Measurements from ENCODE around the gene CD6.

The CD6 gene

GRCh38 chr11:60924906-60925853 is 46.3 kb upstream of the CD6 start:
- no peak for TF ChIP-seq CTCF (IDR thresholded peaks at IDR 0.05)

GRCh38 chr11:60925868-60926267 is 45.6 kb upstream of the CD6 start:
- no peak for TF ChIP-seq CTCF (IDR thresholded peaks at IDR 0.05)

- no peak for TF ChIP-seq CTCF (IDR thresholded peaks at IDR 0.05)
Observed at GRCh38 chr11:60926500-60926899, 45.0 kb upstream of the CD6 start.

DNA sequence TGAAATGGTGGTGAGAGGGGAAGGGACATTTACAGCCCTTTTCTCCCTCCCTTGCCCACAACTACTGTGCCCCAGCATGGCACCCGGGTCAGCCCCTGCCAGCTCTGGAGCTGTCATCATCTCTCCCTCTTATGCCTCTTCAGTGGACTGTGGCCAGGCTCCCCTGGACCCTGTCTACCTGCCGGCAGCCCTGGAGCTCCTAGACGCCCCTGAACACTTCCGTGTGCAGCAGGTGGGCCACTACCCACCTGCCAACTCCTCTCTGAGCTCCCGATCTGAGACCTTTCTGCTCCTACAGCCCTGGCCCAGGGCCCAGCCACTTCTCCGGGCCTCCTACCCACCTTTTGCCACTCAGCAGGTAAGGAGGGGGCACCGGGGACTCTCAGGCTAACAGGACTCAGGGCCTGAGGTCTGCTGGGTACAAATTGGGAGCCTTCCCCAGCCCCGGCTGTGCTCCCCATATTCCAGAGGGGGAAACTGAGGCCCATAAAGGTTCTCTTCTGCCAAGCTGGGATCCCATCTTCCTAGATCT is 44.4 kb upstream of the CD6 start:
- TF ChIP-seq CTCF (IDR thresholded peaks at IDR 0.05) = no peak

DNA sequence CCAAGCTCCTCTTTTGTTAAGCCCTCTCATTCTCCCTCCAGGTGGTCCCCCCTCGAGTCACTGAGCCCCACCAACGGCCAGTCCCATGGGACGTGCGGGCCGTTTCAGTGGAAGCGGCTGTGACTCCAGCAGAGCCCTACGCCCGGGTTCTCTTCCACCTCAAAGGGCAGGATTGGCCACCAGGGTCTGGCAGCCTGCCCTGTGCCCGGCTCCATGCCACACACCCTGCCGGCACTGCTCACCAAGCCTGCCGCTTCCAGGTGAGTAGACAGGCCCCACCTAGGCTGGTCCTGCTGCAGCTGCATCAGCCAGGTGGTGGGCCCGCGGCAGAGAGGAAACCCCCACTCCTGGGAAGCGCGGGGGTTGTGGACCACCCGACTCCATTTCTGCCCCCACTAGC is 43.9 kb upstream of the CD6 start:
- TF ChIP-seq CTCF (IDR thresholded peaks at IDR 0.05) = no peak

GRCh38 chr11:60928563-60929001 is 42.9 kb upstream of the CD6 start:
- TF ChIP-seq CTCF (IDR thresholded peaks at IDR 0.05) = no peak

- no peak for TF ChIP-seq CTCF (IDR thresholded peaks at IDR 0.05)
Observed at GRCh38 chr11:60929764-60930163, 41.7 kb upstream of the CD6 start.

Measured in LNCAP (cell line).